ENCODE results near the gene USP43. TPM values are rescaled to one million over a fixed set of nuclear protein-coding genes. Genes with fewer than 3 reads are reported as not detected.

Gene USP43
- polyA plus RNA-seq, 1 of the 3 experiments (the other 2 are of a cell fraction), result 0.07 TPM

DNA sequence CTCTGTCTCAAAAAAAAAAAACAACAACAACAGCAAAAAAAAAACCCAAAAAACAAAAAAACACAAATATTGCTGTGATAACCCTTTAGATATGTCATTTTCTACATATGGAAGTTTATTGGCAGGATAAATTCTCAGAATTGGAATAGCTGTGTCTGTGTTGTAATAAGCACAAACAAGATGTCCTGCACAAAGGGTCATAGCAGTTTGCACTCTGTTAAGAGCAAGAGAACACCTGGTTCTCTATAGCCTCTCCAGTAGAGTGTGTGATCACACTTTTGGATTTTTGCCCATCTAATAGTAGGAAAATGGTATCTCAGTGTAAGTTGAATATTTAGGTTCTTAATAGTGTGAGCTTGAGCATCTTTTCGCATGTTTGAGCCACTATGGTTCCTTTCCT lies 60.4 kb downstream of the USP43 start:
- Histone ChIP-seq H3K27ac (ENCODE audit: low read depth in 2 of 2, low read length in 1 of 2) (no peak overlapping the region), H3K4me2 (no peak overlapping the region), H4K20me1 (ENCODE audit: insufficient read depth) (no peaks in the 10 kb centered on the region), H3K9me3 (no peaks in the 10 kb centered on the region), H3K9ac (no peak overlapping the region), H3K4me1 (ENCODE audit: control insufficient read depth in 1 of 2, insufficient read depth in 2 of 2, low read depth in 1 of 2, low read length in 1 of 2) (no peaks in the 10 kb centered on the region), H3K27me3 (ENCODE audit: insufficient read depth) (peaks cover 9% of the 10 kb centered on the region; the same call in 1 of the 2 replicates), H3K9me2 (no peaks in the 10 kb centered on the region), H3K79me2 (ENCODE audit: insufficient read depth) (no peaks in the 10 kb centered on the region), H3K4me3 (ENCODE audit: low read depth in 2 of 2, low read length in 1 of 2) (no peak overlapping the region), H3F3A (replicated peaks; ENCODE audit: insufficient read depth) (no peaks in the 10 kb centered on the region), H3K36me3 (replicated peaks in 1 of 2; ENCODE audit: control insufficient read depth in 1 of 2, insufficient read depth in 2 of 2, low read length in 1 of 2) (no peaks in the 10 kb centered on the region), H2AFZ (ENCODE audit: low read depth) (no peak overlapping the region)
- WGBS (ENCODE audit: low lambda C conversion rate), result 23% methylated on average over 1 of the region's 1 CpG
- TF ChIP-seq RCOR1 (IDR thresholded peaks at IDR 0.05; ENCODE audit: low read length) (no peak), RAD21 (IDR thresholded peaks at IDR 0.05; ENCODE audit: low read length) (no peak), GABPA (IDR thresholded peaks at IDR 0.05; ENCODE audit: low read depth) (no peak), TCF12 (IDR thresholded peaks at IDR 0.05) (no peak), FOXJ3 (CRISPR knock-in tag; IDR thresholded peaks at IDR 0.05) (no peak), GATA2 (CRISPR knock-in tag; IDR thresholded peaks at IDR 0.05) (no peak), TEAD4 (IDR thresholded peaks at IDR 0.05; ENCODE audit: borderline replicate concordance, insufficient read depth) (no peak), MEF2A (IDR thresholded peaks at IDR 0.05; ENCODE audit: borderline replicate concordance, low read depth) (no peak), EP300 (IDR thresholded peaks at IDR 0.05; ENCODE audit: borderline replicate concordance in 1 of 2, low read depth in 1 of 2, low read length in 1 of 2) (no peak), ELF1 (IDR thresholded peaks at IDR 0.05) (no peak), FOXM1 (IDR thresholded peaks at IDR 0.05; ENCODE audit: low read depth) (no peak), NFIC (IDR thresholded peaks at IDR 0.05; ENCODE audit: borderline replicate concordance) (no peak)
- TF ChIP-seq, protein P1, sequence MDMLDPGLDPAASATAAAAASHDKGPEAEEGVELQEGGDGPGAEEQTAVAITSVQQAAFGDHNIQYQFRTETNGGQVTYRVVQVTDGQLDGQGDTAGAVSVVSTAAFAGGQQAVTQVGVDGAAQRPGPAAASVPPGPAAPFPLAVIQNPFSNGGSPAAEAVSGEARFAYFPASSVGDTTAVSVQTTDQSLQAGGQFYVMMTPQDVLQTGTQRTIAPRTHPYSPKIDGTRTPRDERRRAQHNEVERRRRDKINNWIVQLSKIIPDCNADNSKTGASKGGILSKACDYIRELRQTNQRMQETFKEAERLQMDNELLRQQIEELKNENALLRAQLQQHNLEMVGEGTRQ (IDR thresholded peaks at IDR 0.05; ENCODE audit: borderline replicate concordance, low read depth, low read length), result no peak
- TF ChIP-seq, protein P2, sequence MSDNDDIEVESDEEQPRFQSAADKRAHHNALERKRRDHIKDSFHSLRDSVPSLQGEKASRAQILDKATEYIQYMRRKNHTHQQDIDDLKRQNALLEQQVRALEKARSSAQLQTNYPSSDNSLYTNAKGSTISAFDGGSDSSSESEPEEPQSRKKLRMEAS (IDR thresholded peaks at IDR 0.05; ENCODE audit: low read depth), result no peak
- TF ChIP-seq, protein P3, sequence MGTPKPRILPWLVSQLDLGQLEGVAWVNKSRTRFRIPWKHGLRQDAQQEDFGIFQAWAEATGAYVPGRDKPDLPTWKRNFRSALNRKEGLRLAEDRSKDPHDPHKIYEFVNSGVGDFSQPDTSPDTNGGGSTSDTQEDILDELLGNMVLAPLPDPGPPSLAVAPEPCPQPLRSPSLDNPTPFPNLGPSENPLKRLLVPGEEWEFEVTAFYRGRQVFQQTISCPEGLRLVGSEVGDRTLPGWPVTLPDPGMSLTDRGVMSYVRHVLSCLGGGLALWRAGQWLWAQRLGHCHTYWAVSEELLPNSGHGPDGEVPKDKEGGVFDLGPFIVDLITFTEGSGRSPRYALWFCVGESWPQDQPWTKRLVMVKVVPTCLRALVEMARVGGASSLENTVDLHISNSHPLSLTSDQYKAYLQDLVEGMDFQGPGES (IDR thresholded peaks at IDR 0.05; ENCODE audit: low read depth, low read length), result no peak
- TF ChIP-seq, protein P4, sequence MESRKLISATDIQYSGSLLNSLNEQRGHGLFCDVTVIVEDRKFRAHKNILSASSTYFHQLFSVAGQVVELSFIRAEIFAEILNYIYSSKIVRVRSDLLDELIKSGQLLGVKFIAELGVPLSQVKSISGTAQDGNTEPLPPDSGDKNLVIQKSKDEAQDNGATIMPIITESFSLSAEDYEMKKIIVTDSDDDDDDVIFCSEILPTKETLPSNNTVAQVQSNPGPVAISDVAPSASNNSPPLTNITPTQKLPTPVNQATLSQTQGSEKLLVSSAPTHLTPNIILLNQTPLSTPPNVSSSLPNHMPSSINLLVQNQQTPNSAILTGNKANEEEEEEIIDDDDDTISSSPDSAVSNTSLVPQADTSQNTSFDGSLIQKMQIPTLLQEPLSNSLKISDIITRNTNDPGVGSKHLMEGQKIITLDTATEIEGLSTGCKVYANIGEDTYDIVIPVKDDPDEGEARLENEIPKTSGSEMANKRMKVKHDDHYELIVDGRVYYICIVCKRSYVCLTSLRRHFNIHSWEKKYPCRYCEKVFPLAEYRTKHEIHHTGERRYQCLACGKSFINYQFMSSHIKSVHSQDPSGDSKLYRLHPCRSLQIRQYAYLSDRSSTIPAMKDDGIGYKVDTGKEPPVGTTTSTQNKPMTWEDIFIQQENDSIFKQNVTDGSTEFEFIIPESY (IDR thresholded peaks at IDR 0.05; ENCODE audit: borderline replicate concordance, low read depth), result no peak
- TF ChIP-seq, protein P5, sequence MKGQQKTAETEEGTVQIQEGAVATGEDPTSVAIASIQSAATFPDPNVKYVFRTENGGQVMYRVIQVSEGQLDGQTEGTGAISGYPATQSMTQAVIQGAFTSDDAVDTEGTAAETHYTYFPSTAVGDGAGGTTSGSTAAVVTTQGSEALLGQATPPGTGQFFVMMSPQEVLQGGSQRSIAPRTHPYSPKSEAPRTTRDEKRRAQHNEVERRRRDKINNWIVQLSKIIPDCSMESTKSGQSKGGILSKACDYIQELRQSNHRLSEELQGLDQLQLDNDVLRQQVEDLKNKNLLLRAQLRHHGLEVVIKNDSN (IDR thresholded peaks at IDR 0.05; ENCODE audit: borderline replicate concordance, low read depth), result no peak
- POLR2A ChIA-PET, result no interaction called here
- no peak for DNase-seq
- CTCF ChIA-PET, result no interaction called here
